Uterus (tissue), 4 donors: ENCODE results near the gene TMEM181. TPM values are rescaled to one million over a fixed set of nuclear protein-coding genes. Genes with fewer than 3 reads are reported as not detected.

ENCODE experiments used
- DNase-seq, 2 donors: peaks; one replicate each; pipeline ENCODE4 v3.0.0-alpha.2; 2019 to 2020
- H3K27ac ChIP-seq, 2 donors: fragments of 200-600 bp; sonication (generic); 1 replicate in 1 of 2; 2 replicates in 1 of 2; pipeline ENCODE4 v1.5.1; 2016 to 2018
- H3K27me3 ChIP-seq, 2 donors: fragments of 200-600 bp; sonication (generic); one replicate each; pipeline ENCODE4 v1.5.1; 2018 to 2019; ENCODE audit warnings: control low read depth in 1 of 2
- H3K36me3 ChIP-seq, 2 donors: fragments of 200-600 bp; sonication (generic); one replicate each; pipeline ENCODE4 v1.5.1; 2019; ENCODE audit warnings: control low read depth in 1 of 2
- H3K4me1 ChIP-seq, 2 donors: fragments of 200-600 bp; sonication (generic); one replicate each; pipeline ENCODE4 v1.5.1; 2018 to 2019; ENCODE audit warnings: control low read depth in 1 of 2
- H3K4me3 ChIP-seq, 2 donors: fragments of 200-600 bp; sonication (generic); 1 replicate in 1 of 2; 2 replicates in 1 of 2; pipeline ENCODE4 v1.5.1; 2018 to 2019; ENCODE audit warnings: mild to moderate bottlenecking in 1 of 2
- H3K9me3 ChIP-seq, 2 donors: fragments of 200-600 bp; sonication (generic); one replicate each; pipeline ENCODE4 v1.5.1; 2019; ENCODE audit warnings: control low read depth in 1 of 2
- POLR2A ChIP-seq, 2 donors: fragments of 450-650 bp; IDR thresholded peaks; one replicate each; pipeline ENCODE4 v1.6.1; 2016; ENCODE audit warnings: antibody characterized with exemption in 2 of 2, mild to moderate bottlenecking in 1 of 2, moderate library complexity in 1 of 2
- intact Hi-C: fragments of 100-400 bp; cut with DNase I; formaldehyde crosslinking; loops from one replicate; pipeline ENCODE4 v1.15.1; 2023; ENCODE audit warnings: low total_unique reads
- total RNA-seq, 4 donors: library from RNA; depleted of rRNA in 3 of 4; stranded (reverse); fragments of >200 nt in 3 of 4; gene quantifications; one replicate each; pipeline versions ENCODE4 v1.1.0 to v1.2.4, GENCODE V29; 2014 to 2023
- TF ChIP-seq, protein P1 (sequence below), 4 experiments: fragments of 200-600 bp in 2 of 4; fragments of 450-650 bp in 2 of 4; sonication (generic) in 2 of 4; IDR thresholded peaks; one replicate each; pipeline ENCODE4 v1.5.1; 2016 to 2019; ENCODE audit warnings: antibody characterized with exemption in 4 of 4, mild to moderate bottlenecking in 2 of 4, moderate library complexity in 1 of 4
- donor health status: DM: yes; HTN: yes; CAD: no.

The TMEM181 gene
- total RNA-seq, 4 donors from 2014 or later, result 17.6 to 36.6 (median 28.8) TPM

DNA sequence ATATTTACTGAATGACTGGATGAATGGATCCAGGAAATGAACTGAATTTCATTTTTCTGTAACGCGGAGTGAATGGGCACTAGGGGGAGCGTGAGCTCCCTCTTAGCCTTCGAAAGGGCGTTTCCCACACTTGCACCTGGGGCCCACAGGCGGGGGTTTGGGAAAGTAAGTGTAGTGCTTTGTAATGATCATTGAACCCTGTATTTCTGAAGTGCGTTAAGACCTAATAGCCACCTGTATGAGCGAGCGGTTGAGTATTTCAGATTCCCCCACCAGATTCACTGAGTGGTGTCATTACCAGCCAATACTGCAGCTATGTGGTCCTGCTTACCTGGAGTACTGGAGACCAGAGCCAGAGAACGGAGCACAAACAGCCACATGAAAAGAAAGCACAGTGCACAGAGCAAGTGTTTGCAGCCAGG lies 100.5 kb downstream of the TMEM181 start:
- no peak for TF ChIP-seq POLR2A (IDR thresholded peaks at IDR 0.05)
- TF ChIP-seq, protein P1, sequence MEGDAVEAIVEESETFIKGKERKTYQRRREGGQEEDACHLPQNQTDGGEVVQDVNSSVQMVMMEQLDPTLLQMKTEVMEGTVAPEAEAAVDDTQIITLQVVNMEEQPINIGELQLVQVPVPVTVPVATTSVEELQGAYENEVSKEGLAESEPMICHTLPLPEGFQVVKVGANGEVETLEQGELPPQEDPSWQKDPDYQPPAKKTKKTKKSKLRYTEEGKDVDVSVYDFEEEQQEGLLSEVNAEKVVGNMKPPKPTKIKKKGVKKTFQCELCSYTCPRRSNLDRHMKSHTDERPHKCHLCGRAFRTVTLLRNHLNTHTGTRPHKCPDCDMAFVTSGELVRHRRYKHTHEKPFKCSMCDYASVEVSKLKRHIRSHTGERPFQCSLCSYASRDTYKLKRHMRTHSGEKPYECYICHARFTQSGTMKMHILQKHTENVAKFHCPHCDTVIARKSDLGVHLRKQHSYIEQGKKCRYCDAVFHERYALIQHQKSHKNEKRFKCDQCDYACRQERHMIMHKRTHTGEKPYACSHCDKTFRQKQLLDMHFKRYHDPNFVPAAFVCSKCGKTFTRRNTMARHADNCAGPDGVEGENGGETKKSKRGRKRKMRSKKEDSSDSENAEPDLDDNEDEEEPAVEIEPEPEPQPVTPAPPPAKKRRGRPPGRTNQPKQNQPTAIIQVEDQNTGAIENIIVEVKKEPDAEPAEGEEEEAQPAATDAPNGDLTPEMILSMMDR (IDR thresholded peaks at IDR 0.05), result peak in 3 of 4 experiments; percentile 21 to 33 (median 32)
- no peak overlapping the region for H3K4me3 ChIP-seq
- no peak overlapping the region for H3K27ac ChIP-seq
- H3K36me3 ChIP-seq, result no peaks in the 10 kb centered on the region
- intact Hi-C loops, result no loop called here
- no peaks in the 10 kb centered on the region for H3K9me3 ChIP-seq
- DNase-seq, result no peak
- H3K27me3 ChIP-seq, result no peaks in the 10 kb centered on the region
- H3K4me1 ChIP-seq, result no peaks in the 10 kb centered on the region

DNA sequence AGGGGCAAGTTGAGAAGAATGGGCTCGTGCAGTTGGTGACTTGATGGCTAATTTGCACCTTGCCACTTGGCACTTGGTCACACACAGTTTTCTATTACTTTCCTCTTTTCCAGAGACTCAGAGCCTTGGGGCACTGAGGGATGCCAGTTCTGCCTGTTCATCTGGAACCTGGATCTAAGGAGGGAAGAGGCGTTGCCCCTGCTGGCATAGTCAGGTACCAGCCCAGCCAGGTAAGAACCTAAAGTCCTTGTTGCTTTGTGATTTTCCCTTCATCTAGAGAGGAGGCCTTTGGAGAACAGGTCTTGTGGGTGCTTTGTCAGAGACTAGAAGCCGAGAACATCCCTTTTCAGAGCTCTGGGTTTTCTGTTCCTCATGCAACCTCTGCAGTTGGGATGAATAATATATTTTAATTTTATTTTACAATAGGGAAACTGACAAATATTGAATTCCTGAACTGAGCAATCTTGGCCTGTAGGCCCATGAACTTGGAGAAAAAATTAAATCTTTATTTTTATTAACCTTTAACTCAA lies 101.3 kb downstream of the TMEM181 start:
- intact Hi-C loops, result no loop called here
- Histone ChIP-seq H3K27me3 (no peaks in the 10 kb centered on the region), H3K36me3 (no peaks in the 10 kb centered on the region), H3K4me3 (no peak overlapping the region), H3K4me1 (no peaks in the 10 kb centered on the region), H3K9me3 (no peaks in the 10 kb centered on the region), H3K27ac (no peak overlapping the region)
- TF ChIP-seq POLR2A (IDR thresholded peaks at IDR 0.05), result no peak
- TF ChIP-seq, protein P1 (IDR thresholded peaks at IDR 0.05), result no peak
- no peak for DNase-seq

DNA sequence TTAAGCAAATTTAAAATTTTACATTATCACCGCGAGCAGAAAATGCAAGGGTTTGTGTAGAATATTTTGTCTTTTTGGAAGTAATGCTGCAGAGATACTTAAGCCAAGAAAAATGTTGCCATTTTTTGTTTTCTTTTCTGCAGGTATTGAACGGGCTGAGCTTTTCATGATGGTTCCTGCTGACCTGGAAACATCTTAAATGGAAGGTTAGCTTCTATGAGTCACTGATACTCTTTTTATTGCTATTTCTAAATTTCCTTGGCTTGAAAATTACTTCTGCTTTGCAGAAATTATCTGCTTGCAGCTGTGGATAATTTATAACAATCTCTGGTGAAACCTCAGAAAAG lies 102.7 kb downstream of the TMEM181 start:
- intact Hi-C loops, result no loop called here
- no peak overlapping the region for H3K4me3 ChIP-seq
- no peak for TF ChIP-seq POLR2A (IDR thresholded peaks at IDR 0.05)
- TF ChIP-seq, protein P1 (IDR thresholded peaks at IDR 0.05), result no peak

DNA sequence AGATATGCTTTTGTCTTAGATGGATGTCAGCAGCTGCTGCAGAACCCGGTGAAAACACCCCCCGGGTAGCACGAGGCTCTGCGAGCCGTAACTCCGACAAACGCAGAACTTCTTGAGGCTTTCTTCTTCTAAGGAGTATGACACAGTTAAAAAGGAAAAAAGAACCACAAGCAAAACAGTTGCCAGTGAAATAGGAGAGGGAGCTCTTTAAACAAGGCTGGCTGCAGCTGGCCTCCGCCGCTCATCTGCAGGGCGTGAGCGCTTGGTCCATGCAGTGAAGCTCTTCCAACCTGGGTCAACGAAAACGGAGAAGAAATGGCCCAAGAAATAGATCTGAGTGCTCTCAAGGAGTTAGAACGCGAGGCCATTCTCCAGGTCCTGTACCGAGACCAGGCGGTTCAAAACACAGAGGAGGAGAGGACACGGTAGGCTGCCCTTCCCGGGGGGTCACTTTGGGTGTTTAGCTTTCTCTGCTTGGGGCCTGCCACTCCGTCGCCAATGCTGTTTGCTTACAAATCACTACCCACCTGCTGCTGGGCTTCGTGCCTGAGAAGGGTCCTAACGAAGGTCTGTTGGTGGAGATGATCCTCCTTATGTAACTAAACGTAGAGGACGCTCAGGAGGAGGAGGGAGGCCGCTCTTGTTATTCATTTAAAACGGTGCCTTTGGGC lies 103.2 kb downstream of the TMEM181 start:
- H3K4me1 ChIP-seq, result no peaks in the 10 kb centered on the region
- peak; percentile 44 to 59 for DNase-seq
- peak overlapping the region; percentile 73 to 81 for H3K27ac ChIP-seq
- H3K9me3 ChIP-seq, result no peaks in the 10 kb centered on the region
- H3K27me3 ChIP-seq, result no peaks in the 10 kb centered on the region
- peak in 1 of 2 donors; percentile 14 for TF ChIP-seq POLR2A (IDR thresholded peaks at IDR 0.05)
- TF ChIP-seq, protein P1 (IDR thresholded peaks at IDR 0.05), result no peak
- intact Hi-C loops, result no loop called here
- peak overlapping the region; percentile 6 to 10 for H3K4me3 ChIP-seq
- no peaks in the 10 kb centered on the region for H3K36me3 ChIP-seq

More for the DNA sequence above, 102.7 kb downstream of the TMEM181 start:
- no peaks in the 10 kb centered on the region for H3K4me1 ChIP-seq
- no peak for DNase-seq
- H3K36me3 ChIP-seq, result no peaks in the 10 kb centered on the region
- peak overlapping the region; percentile 73 to 81 for H3K27ac ChIP-seq
- no peaks in the 10 kb centered on the region for H3K9me3 ChIP-seq
- no peaks in the 10 kb centered on the region for H3K27me3 ChIP-seq

DNA sequence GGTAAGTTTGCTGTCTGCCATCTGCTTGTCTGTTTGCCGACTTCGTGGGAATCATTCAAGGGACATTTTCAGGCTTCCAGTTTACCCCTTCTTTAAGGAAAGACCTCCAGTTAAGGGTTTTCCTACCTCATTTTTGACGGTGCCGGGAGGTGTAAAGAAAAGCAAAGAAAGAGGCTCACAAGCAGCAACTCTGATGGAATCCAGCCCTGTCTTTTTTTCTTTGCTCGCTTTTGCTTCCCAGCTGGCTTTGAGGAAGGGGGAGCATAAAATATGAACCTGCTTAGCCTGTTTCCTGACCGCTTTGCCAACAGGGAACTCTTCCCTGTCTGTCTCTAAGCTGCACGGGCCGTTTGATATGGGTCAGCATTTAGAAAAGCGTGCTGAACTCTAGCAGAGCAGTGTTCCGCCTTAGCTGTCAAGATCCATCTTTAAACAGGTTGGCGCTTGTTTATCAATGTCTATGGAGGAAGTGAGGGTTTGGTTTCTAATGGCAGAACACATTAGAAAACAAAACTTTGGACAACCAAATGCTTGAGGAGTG lies 103.8 kb downstream of the TMEM181 start:
- peak overlapping the region; percentile 6 to 10 for H3K4me3 ChIP-seq
- intact Hi-C loops, result no loop called here

More for the DNA sequence above, 103.8 kb downstream of the TMEM181 start:
- Histone ChIP-seq H3K36me3 (no peaks in the 10 kb centered on the region), H3K27me3 (no peaks in the 10 kb centered on the region), H3K4me1 (no peaks in the 10 kb centered on the region), H3K9me3 (no peaks in the 10 kb centered on the region), H3K27ac (peak overlapping the region; percentile 73 to 81)
- no peak for DNase-seq
- TF ChIP-seq POLR2A (IDR thresholded peaks at IDR 0.05), result no peak
- TF ChIP-seq, protein P1 (IDR thresholded peaks at IDR 0.05), result no peak
